T-helper 2 cell treated with Interferon-gamma antibody and Interleukin-4, amounts not matched to agents 5 μg/mL and 100 μg/mL, for 36 hours (primary cell): Measurements from ENCODE around the gene DEDD2.

Experiments
- DNase-seq: peaks from one replicate; pipeline ENCODE4 v3.0.0; 2021; ENCODE audit warnings: low spot score
- H3K27ac Mint-ChIP-seq: one replicate; pipeline ENCODE4 v1.8.0; 2021; ENCODE audit warnings: mild to moderate bottlenecking, mixed read lengths
- H3K27me3 Mint-ChIP-seq: one replicate; pipeline ENCODE4 v1.8.0; 2021; ENCODE audit warnings: low read depth, mixed read lengths
- H3K36me3 Mint-ChIP-seq: one replicate; pipeline ENCODE4 v1.8.0; 2021; ENCODE audit warnings: low read depth, mixed read lengths
- H3K4me1 Mint-ChIP-seq: one replicate; pipeline ENCODE4 v1.8.0; 2021; ENCODE audit warnings: low read depth, mixed read lengths
- H3K4me3 Mint-ChIP-seq: one replicate; pipeline ENCODE4 v1.8.0; 2022; ENCODE audit warnings: mild to moderate bottlenecking, moderate library complexity, mixed read lengths
- H3K9me3 Mint-ChIP-seq: one replicate; pipeline ENCODE4 v1.8.0; 2021; ENCODE audit warnings: mixed read lengths

DEDD2 gene

DNA sequence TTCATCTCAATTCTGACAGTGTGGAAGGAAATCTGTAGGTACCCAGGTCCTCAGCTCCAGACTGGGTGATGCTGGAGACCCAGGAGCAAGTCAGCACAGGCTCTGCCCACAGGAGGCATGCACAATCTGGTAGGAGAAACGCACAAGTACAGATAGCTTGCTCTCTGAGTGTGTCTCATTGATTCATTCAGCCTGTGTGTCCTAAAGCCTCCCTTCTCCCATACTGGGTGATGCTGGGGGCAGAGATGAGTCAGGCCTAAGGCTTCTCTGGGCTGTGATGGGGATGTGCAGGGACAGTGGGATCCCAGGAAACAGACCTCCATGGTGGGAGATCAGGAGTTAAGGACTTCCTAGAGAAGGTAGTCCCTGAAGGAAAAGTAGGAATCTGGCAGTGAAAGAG is 9.4 kb upstream of the DEDD2 start:
- Mint-ChIP-seq H3K27me3 (no peaks in the 10 kb centered on the region), H3K27ac (no peak overlapping the region), H3K4me3 (no peak overlapping the region), H3K9me3 (no peaks in the 10 kb centered on the region), H3K36me3 (peaks cover 60% of the 10 kb centered on the region), H3K4me1 (peaks cover 16% of the 10 kb centered on the region)
- DNase-seq: no peak

DNA sequence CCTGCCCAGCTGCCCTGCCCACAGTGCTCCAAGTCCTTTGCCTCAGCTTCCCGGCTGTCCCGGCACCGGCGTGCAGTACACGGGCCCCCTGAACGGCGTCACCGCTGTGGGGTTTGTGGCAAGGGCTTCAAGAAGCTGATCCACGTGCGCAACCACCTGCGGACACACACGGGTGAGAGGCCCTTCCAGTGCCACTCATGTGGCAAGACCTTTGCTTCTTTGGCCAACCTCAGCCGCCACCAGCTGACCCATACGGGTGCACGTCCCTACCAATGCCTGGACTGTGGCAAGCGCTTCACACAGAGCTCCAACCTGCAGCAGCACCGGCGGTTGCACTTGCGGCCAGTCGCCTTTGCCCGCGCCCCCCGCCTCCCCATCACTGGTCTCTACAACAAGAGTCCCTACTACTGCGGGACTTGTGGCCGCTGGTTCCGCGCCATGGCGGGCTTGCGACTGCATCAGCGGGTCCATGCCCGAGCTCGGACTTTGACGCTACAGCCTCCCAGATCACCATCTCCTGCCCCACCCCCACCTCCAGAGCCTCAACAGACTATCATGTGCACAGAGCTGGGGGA is 8.3 kb upstream of the DEDD2 start:
- Mint-ChIP-seq H3K27ac (no peak overlapping the region), H3K27me3 (no peaks in the 10 kb centered on the region), H3K4me3 (no peak overlapping the region), H3K36me3 (peaks cover 53% of the 10 kb centered on the region), H3K9me3 (no peaks in the 10 kb centered on the region), H3K4me1 (peaks cover 19% of the 10 kb centered on the region)
- no peak for DNase-seq

DNA sequence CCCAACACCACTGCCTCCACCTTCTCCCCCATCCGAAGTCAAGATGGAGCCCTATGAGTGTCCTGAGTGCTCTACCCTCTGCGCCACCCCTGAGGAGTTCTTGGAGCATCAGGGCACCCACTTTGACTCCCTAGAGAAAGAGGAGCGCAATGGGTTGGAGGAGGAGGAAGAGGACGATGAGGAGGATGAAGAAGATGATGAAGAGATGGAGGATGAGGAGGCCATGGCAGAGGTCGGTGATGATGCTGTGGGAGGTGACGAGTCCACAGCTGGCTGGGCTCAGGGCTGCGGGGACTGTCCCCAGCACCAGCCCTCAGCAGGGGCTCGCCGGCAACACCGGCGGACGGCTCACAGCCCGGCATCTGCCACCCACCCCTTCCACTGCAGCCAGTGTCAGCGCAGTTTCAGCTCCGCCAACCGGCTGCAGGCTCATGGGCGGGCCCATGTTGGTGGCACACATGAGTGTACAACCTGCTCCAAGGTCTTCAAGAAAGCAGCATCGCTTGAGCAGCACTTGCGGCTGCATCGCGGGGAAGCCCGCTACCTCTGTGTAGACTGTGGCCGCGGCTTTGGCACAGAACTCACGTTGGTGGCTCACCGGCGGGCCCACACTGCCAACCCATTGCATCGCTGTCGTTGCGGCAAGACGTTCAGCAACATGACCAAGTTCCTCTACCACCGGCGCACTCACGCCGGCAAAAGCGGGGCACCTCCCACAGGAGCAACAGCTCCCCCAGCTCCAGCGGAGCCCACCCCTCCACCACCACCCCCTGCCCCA is 7.7 kb upstream of the DEDD2 start:
- Mint-ChIP-seq H3K9me3 (no peaks in the 10 kb centered on the region), H3K36me3 (peaks cover 55% of the 10 kb centered on the region)

DNA sequence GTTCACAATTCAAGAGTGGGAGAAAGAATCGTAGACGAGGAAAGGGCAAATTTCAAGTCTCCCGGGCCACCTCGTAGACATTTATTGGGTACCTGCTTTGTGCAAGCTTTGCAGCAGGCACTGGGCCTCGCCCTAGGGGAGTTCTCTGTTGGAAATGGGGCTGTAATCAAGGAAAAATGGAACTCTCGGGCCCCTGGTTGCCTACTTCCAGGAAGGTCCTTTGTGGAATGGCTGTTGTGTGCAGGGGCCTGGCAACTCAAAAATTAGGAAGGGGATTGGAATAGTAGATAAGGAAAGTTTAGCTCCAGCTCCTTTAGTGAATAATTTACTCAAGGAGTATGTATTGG is 3.2 kb upstream of the DEDD2 start:
- Mint-ChIP-seq H3K27ac (peak overlapping the region; percentile 98), H3K27me3 (peaks cover 2% of the 10 kb centered on the region), H3K36me3 (peaks cover 33% of the 10 kb centered on the region), H3K4me3 (peak overlapping the region; percentile 100), H3K4me1 (peaks cover 34% of the 10 kb centered on the region), H3K9me3 (no peaks in the 10 kb centered on the region)
- DNase-seq: no peak

More for the DNA sequence above, 7.7 kb upstream of the DEDD2 start:
- no peak overlapping the region for H3K4me3 Mint-ChIP-seq
- H3K4me1 Mint-ChIP-seq: peaks cover 22% of the 10 kb centered on the region
- H3K27ac Mint-ChIP-seq: no peak overlapping the region
- no peak for DNase-seq
- H3K27me3 Mint-ChIP-seq: no peaks in the 10 kb centered on the region

DNA sequence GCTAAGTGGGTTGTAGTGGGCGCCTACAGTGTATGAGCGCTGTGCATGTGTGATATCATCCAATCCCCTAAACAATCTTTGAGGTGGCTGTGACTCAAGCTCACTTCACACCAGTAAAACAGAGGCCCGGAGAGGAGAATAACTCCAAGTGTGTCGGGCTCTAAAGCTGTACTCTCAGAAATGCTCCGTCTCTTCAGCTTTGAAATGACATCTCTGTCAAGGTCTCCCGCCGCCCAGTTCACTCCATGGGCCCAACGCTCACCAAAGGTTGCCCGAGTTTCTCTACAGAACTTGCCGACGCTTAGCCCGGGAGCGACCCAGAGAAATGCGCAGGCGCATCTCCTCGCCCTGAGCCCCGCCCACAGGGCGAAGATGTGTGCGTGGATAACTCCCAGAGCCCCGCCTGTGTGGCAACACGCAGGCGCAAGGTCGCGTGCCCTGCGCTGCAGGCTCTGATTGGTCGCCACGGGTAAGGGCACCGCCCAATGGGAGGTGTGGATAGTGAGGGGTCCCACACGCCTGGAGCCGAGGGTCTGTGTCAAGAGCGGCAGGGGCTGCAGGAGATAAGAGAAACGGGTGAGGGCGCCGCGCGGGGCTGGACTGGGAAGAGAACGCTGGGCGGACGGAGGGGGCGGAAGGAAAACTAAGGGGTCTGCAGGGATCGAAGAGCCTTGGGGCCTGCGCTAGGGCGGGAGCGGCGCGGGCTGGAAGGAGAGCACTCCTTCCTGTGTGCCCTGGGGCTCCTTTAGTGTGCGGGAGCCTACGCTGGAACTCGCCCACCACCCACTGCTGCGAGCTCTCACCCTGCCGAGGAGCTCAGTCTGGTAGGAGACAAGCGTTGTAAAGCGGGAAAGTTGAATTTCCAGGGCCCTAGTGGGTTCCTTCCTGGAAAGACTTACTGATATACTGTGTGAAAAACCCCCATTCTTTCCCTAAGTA is 2.6 kb upstream of the DEDD2 start, which contains the start of gene ZNF526:
Gene ZNF526 (plus strand): TSS at position 501 of the 939 bp plus-strand sequence. CDS start 4,092 bp downstream, outside the sequence.
- Mint-ChIP-seq H3K9me3 (no peaks in the 10 kb centered on the region), H3K4me3 (peak within 1 kb of the TSS; percentile 100), H3K4me1 (peaks cover 40% of the 10 kb centered on the region), H3K27me3 (peaks cover 2% of the 10 kb centered on the region), H3K36me3 (peaks cover 36% of the 10 kb centered on the region), H3K27ac (peak within 1 kb of the TSS; percentile 98)
- peak; percentile 98 for DNase-seq

- H3K27me3 Mint-ChIP-seq: peaks cover 2% of the 10 kb centered on the region
- peaks cover 44% of the 10 kb centered on the region for H3K36me3 Mint-ChIP-seq
- peak overlapping the region; percentile 100 for H3K4me3 Mint-ChIP-seq
- DNase-seq: peak; percentile 33
- peak overlapping the region; percentile 100 for H3K27ac Mint-ChIP-seq
- no peaks in the 10 kb centered on the region for H3K9me3 Mint-ChIP-seq
- peaks cover 57% of the 10 kb centered on the region for H3K4me1 Mint-ChIP-seq
Observed at GRCh38 chr19:42216653-42217519, 591 bp downstream of the DEDD2 start.

DNA sequence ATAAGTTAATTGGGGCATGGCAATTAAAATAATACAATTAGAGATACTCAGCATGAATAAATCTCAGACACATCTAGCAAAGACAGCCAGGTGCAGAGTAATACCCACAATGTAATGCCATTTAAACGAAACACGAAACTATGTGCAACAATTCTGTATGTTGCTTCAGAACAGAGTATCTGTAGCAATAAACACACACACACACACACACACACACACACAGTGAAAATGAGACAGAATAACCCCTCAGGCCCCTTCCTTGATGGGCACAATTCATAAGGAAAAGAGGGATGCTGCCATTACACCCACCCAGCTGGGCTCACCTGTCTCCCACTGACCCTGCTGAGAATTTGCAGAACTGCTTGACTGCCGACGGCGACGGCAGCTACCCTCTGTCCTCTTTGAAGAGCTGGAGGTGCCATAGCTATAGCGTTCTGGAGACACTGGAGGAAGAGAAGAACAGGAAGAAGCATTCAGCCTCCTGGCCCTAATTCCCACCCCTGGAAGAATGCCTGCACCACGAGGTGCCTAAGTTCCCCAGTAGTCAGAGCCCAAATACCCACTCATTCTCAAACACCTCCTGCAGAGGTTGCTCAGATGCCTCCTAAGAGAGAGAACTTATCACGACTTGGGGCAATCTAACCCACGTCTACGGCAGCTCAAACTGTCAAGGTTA is 2.5 kb downstream of the DEDD2 start:
- Mint-ChIP-seq H3K9me3 (no peaks in the 10 kb centered on the region), H3K27me3 (peaks cover 2% of the 10 kb centered on the region), H3K4me3 (peak overlapping the region; percentile 100), H3K36me3 (peaks cover 42% of the 10 kb centered on the region), H3K4me1 (peaks cover 50% of the 10 kb centered on the region), H3K27ac (peak overlapping the region; percentile 36)
- DNase-seq: no peak

DNA sequence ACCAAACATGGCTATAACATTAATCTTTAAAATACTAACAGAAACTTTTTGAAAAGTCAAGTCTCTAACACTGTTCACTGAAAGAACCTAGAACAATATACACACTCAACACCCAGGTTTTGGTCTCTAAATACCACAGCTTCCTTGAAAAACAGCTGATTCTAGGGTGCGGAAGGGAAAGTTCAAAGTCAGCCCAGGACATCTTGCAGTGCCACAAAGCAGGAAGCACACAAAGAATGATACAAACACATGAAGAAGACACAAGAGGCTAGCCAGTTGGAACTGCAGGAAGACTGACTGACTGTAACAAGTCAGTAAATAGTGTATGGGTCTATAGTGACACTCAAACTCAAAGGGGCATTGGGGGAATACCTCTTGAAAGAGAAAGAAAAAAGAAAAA is 4.6 kb downstream of the DEDD2 start:
- Mint-ChIP-seq H3K4me1 (peaks cover 43% of the 10 kb centered on the region), H3K36me3 (peaks cover 60% of the 10 kb centered on the region), H3K9me3 (no peaks in the 10 kb centered on the region), H3K27me3 (peaks cover 2% of the 10 kb centered on the region), H3K27ac (peak overlapping the region; percentile 34), H3K4me3 (peak overlapping the region; percentile 11)
- no peak for DNase-seq

DNA sequence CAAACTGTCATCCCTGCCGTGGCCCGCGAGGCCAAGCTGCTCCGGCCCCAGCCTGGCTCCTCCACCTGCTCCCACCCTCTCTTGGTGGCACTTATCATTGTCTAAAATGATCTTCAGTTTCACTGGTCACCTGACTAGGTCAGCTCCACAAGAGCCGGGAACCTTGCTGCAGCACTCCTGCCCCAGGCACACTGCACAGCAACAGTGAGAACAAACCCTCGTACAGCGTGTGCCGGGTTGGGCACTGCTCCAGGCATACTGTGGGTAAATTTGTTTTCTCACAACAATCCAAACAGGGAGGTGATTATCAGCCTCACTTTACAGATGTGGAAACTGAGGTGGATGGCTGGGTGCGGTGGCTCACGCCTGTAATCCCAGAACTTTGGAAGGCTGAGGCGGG is 8.9 kb downstream of the DEDD2 start:
- H3K27me3 Mint-ChIP-seq: no peaks in the 10 kb centered on the region
- H3K27ac Mint-ChIP-seq: peak overlapping the region; percentile 20
- H3K4me1 Mint-ChIP-seq: peaks cover 30% of the 10 kb centered on the region
- peaks cover 60% of the 10 kb centered on the region for H3K36me3 Mint-ChIP-seq
- no peak for DNase-seq
- no peaks in the 10 kb centered on the region for H3K9me3 Mint-ChIP-seq
- no peak overlapping the region for H3K4me3 Mint-ChIP-seq

DNA sequence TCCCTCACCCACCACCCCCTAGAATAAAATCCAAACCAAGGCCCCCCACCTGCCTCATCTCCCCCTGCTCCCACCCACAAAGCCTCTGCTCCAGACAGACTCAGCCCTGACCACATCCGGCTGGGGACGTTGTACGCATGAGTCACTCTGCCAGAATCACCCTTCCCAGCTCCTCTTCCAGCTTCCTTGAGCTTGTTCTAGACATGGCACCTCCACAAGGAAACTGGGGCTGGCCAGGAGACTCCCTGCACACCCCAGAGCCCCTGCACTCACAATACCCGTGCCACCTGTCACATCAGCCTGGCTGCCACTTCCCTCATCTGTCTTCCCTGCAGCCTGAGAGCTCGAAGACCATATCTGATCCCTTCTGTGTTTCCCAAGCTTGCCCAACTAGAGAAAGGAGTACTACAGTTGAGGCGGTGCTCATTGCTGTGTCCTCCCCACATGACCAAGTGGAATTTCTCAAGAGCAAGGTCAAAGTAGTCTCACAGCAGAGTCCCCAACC is 9.7 kb downstream of the DEDD2 start:
- H3K27ac Mint-ChIP-seq: peak overlapping the region; percentile 79
- DNase-seq: no peak
- H3K36me3 Mint-ChIP-seq: peaks cover 59% of the 10 kb centered on the region
- H3K4me1 Mint-ChIP-seq: peaks cover 28% of the 10 kb centered on the region
- peak overlapping the region; percentile 19 for H3K4me3 Mint-ChIP-seq
- H3K9me3 Mint-ChIP-seq: no peaks in the 10 kb centered on the region
- H3K27me3 Mint-ChIP-seq: no peaks in the 10 kb centered on the region

GRCh38 chr19:42206871-42207755 is 10.4 kb downstream of the DEDD2 start:
- Mint-ChIP-seq H3K4me3 (peak overlapping the region; percentile 19), H3K36me3 (peaks cover 63% of the 10 kb centered on the region), H3K4me1 (peaks cover 32% of the 10 kb centered on the region), H3K27ac (peak overlapping the region; percentile 79), H3K27me3 (no peaks in the 10 kb centered on the region), H3K9me3 (no peaks in the 10 kb centered on the region)
- no peak for DNase-seq

- Mint-ChIP-seq H3K9me3 (no peaks in the 10 kb centered on the region), H3K4me1 (peaks cover 56% of the 10 kb centered on the region), H3K4me3 (no peak overlapping the region), H3K27me3 (no peaks in the 10 kb centered on the region), H3K36me3 (peaks cover 79% of the 10 kb centered on the region), H3K27ac (no peak overlapping the region)
- no peak for DNase-seq
Observed at GRCh38 chr19:42204664-42205063, 12.8 kb downstream of the DEDD2 start.
